H1 (cell line): ENCODE data around the gene SYT2. TPM values are rescaled to one million over a fixed set of nuclear protein-coding genes. Genes with fewer than 3 reads are reported as not detected.
"Not testable (repeated sequence)": the region's sequence is repeated elsewhere in the genome, so short reads cannot be mapped to it uniquely, and the experiment has no call there.

ENCODE experiments used
- CTCF ChIA-PET: fragments of 300-600 bp; sonication (Branson Sonifier 250); formaldehyde crosslinking; loops from one replicate; lab custom pipeline; 2021; ENCODE audit not compliant: partially characterized antibody; lab: Charles Lee
- POLR2A ChIA-PET: fragments of 300-600 bp; sonication (Branson Sonifier 250); formaldehyde crosslinking; loops from one replicate; lab custom pipeline; 2021; ENCODE audit warnings: inconsistent platforms; ENCODE audit not compliant: partially characterized antibody; lab: Charles Lee
- DNase-seq, 2 experiments: peaks; one replicate each; pipeline versions ENCODE4 v3.0.0 to v3.0.0-alpha.2; 2010 to 2022; ENCODE audit warnings: low spot score in 2 of 2, low read depth in 1 of 2, mixed read lengths in 1 of 2
- FAIRE-seq: peaks from 2 replicates; lab custom pipeline; 2011; peaks lifted over from hg19 to GRCh38; lab: Jason Lieb, UNC
- H2AFZ ChIP-seq: 2 replicates; pipeline ENCODE4 v1.8.1; 2012; ENCODE audit warnings: low read length, inconsistent platforms
- H2AK5ac ChIP-seq: 2 replicates; pipeline ENCODE4 v1.6.1; 2013; ENCODE audit warnings: low read depth, low read length
- H2BK120ac ChIP-seq: replicated peaks from 2 replicates; pipeline ENCODE3; 2013; ENCODE audit warnings: low read depth, low read length, inconsistent platforms
- H2BK12ac ChIP-seq: 2 replicates; pipeline ENCODE4 v1.6.1; 2013; ENCODE audit warnings: low read depth, low read length
- H2BK15ac ChIP-seq: 2 replicates; pipeline ENCODE4 v1.6.1; 2013; ENCODE audit warnings: low read length
- H2BK20ac ChIP-seq: 2 replicates; pipeline ENCODE4 v1.6.1; 2013; ENCODE audit warnings: low read length
- H2BK5ac ChIP-seq: 2 replicates; pipeline ENCODE4 v1.6.1; 2013; ENCODE audit warnings: low read depth, low read length
- H3K14ac ChIP-seq: 2 replicates; pipeline ENCODE4 v1.6.1; 2013; ENCODE audit warnings: inconsistent platforms; ENCODE audit not compliant: insufficient read length
- H3K18ac ChIP-seq: 2 replicates; pipeline ENCODE4 v1.6.1; 2013; ENCODE audit warnings: low read length; ENCODE audit errors: extremely low read depth
- H3K23ac ChIP-seq: 2 replicates; pipeline ENCODE4 v1.6.1; 2013; ENCODE audit warnings: inconsistent platforms; ENCODE audit not compliant: insufficient read length
- H3K23me2 ChIP-seq: 2 replicates; pipeline ENCODE4 v1.6.1; 2013; ENCODE audit warnings: low read depth, low read length
- H3K27ac ChIP-seq: 2 replicates; pipeline ENCODE4 v1.6.1; 2011; ENCODE audit warnings: low read depth, low read length, inconsistent platforms
- H3K27me3 ChIP-seq, 4 experiments: replicated peaks in 1 of 4; 1 replicate in 1 of 4; 2 replicates in 3 of 4; pipeline versions ENCODE4 v1.6.1 to v1.8.1; 2011 to 2013; ENCODE audit warnings: low read length in 3 of 4, mild to moderate bottlenecking in 3 of 4, inconsistent platforms in 2 of 4, mixed read lengths in 2 of 4, moderate library complexity in 1 of 4; ENCODE audit not compliant: control insufficient read depth in 3 of 4, insufficient read depth in 3 of 4; ENCODE audit errors: extremely low read depth in 1 of 4
- H3K36me3 ChIP-seq, 4 experiments: 2 replicates each; pipeline versions ENCODE4 v1.6.1 to v1.8.1; 2011 to 2013; ENCODE audit warnings: mild to moderate bottlenecking in 4 of 4, low read length in 3 of 4, moderate library complexity in 2 of 4, control low read depth in 1 of 4, inconsistent platforms in 1 of 4; ENCODE audit not compliant: insufficient read depth in 4 of 4, control insufficient read depth in 2 of 4
- H3K4ac ChIP-seq: replicated peaks from 2 replicates; pipeline ENCODE3; 2013; ENCODE audit warnings: low read length, low read depth, mixed read lengths, inconsistent platforms; ENCODE audit not compliant: insufficient read length
- H3K4me1 ChIP-seq, 4 experiments: replicated peaks in 1 of 4; 1 replicate in 1 of 4; 2 replicates in 3 of 4; pipeline versions ENCODE4 v1.6.1 to v1.8.1; 2011 to 2013; ENCODE audit warnings: low read length in 3 of 4, inconsistent platforms in 2 of 4, mixed read lengths in 1 of 4; ENCODE audit not compliant: insufficient read depth in 4 of 4, control insufficient read depth in 3 of 4
- H3K4me2 ChIP-seq, 2 experiments: 2 replicates each; pipeline versions ENCODE4 v1.6.1 to v1.8.1; 2011 to 2013; ENCODE audit warnings: low read depth in 2 of 2, low read length in 2 of 2, control low read depth in 1 of 2, inconsistent platforms in 1 of 2, mild to moderate bottlenecking in 1 of 2; ENCODE audit not compliant: insufficient read depth in 1 of 2
- H3K4me3 ChIP-seq, 4 experiments: fragments of 200-600, 300-600 bp in 1 of 4; sonication (generic), shearing (Covaris generic), sonication (Bioruptor Twin) in 1 of 4; 2 replicates each; pipeline versions ENCODE4 v1.5.1 to v1.8.1; 2011 to 2016; ENCODE audit warnings: low read length in 4 of 4, low read depth in 3 of 4, control low read depth in 2 of 4, inconsistent platforms in 2 of 4, mild to moderate bottlenecking in 2 of 4, mixed read lengths in 1 of 4, moderate library complexity in 1 of 4; ENCODE audit not compliant: insufficient read depth in 2 of 4; ENCODE audit errors: extremely low read depth in 1 of 4
- H3K56ac ChIP-seq: replicated peaks from 2 replicates; pipeline ENCODE3; 2013; ENCODE audit warnings: low read depth, mild to moderate bottlenecking, mixed read lengths, low read length, inconsistent platforms; ENCODE audit not compliant: insufficient read length
- H3K79me1 ChIP-seq: 2 replicates; pipeline ENCODE4 v1.6.1; 2013; ENCODE audit warnings: low read depth, low read length, control low read depth
- H3K79me2 ChIP-seq, 2 experiments: 2 replicates each; pipeline versions ENCODE4 v1.6.1 to v1.8.1; 2012 to 2013; ENCODE audit warnings: low read length in 2 of 2, mild to moderate bottlenecking in 2 of 2, inconsistent platforms in 1 of 2; ENCODE audit not compliant: insufficient read depth in 2 of 2, control insufficient read depth in 1 of 2
- H3K9ac ChIP-seq, 4 experiments: replicated peaks in 1 of 4; 1 replicate in 1 of 4; 2 replicates in 3 of 4; pipeline versions ENCODE4 v1.6.1 to v1.8.1; 2011 to 2013; ENCODE audit warnings: low read depth in 3 of 4, low read length in 3 of 4, control low read depth in 2 of 4, mild to moderate bottlenecking in 2 of 4, moderate library complexity in 2 of 4, inconsistent platforms in 1 of 4; ENCODE audit errors: extremely low read depth in 1 of 4
- H3K9me3 ChIP-seq, 2 experiments: 2 replicates each; pipeline versions ENCODE4 v1.6.1 to v1.8.1; 2012 to 2013; ENCODE audit warnings: mild to moderate bottlenecking in 2 of 2, moderate library complexity in 2 of 2, control low read depth in 1 of 2, inconsistent platforms in 1 of 2, low read depth in 1 of 2, low read length in 1 of 2, mixed read lengths in 1 of 2; ENCODE audit not compliant: insufficient read depth in 2 of 2
- H4K20me1 ChIP-seq, 2 experiments: replicated peaks in 1 of 2; 2 replicates each; pipeline versions ENCODE3 to v1.8.1; 2011 to 2013; ENCODE audit warnings: inconsistent platforms in 2 of 2, low read length in 2 of 2, mild to moderate bottlenecking in 1 of 2; ENCODE audit not compliant: insufficient read depth in 2 of 2, control insufficient read depth in 1 of 2
- H4K5ac ChIP-seq: 2 replicates; pipeline ENCODE4 v1.6.1; 2013; ENCODE audit warnings: low read length, low read depth, mixed read lengths, inconsistent platforms; ENCODE audit not compliant: insufficient read length
- H4K8ac ChIP-seq: 2 replicates; pipeline ENCODE4 v1.8.0; 2013; ENCODE audit warnings: mild to moderate bottlenecking, moderate library complexity, low read length, inconsistent platforms; ENCODE audit not compliant: insufficient read depth; ENCODE audit errors: extremely low read depth
- H4K91ac ChIP-seq: replicated peaks from 2 replicates; pipeline ENCODE3; 2013; ENCODE audit warnings: low read length, mixed read lengths, inconsistent platforms; ENCODE audit not compliant: insufficient read length
- BRCA1 ChIP-seq: IDR thresholded peaks from 2 replicates; pipeline ENCODE4 v1.6.1; 2012; ENCODE audit warnings: low read depth, low read length, improper control_type of control experiment
- EGR1 ChIP-seq: IDR thresholded peaks from 2 replicates; pipeline ENCODE4 v1.6.1; 2011; ENCODE audit warnings: low read depth, low read length, borderline replicate concordance
- POLR2A ChIP-seq, 2 experiments: IDR thresholded peaks; 1 replicate in 1 of 2; 2 replicates in 1 of 2; pipeline ENCODE4 v1.6.1; 2011; ENCODE audit warnings: low read depth in 2 of 2, low read length in 2 of 2, mild to moderate bottlenecking in 2 of 2; ENCODE audit errors: control extremely low read depth in 1 of 2
- RNF2 ChIP-seq: fragments of 200-900, 300-1000 bp; sonication (generic); IDR thresholded peaks from 2 replicates; pipeline ENCODE4 v1.7.1; 2016; ENCODE audit warnings: borderline replicate concordance, low read depth, mild to moderate bottlenecking, antibody characterized with exemption, low read length; ENCODE audit not compliant: poor library complexity, severe bottlenecking; ENCODE audit errors: missing control alignments
- SUZ12 ChIP-seq: fragments of 200-600 bp; sonication (generic); IDR thresholded peaks from 2 replicates; pipeline ENCODE4 v1.6.1; 2012; ENCODE audit warnings: mild to moderate bottlenecking, inconsistent platforms, low read length, moderate library complexity, mixed read lengths
- WGBS, 2 experiments: shearing (Covaris generic) in 1 of 2; methylation state at CpG; one replicate each; pipeline versions ENCODE4 v1.1.6 to v1.1.7; 2013 to 2015; ENCODE audit warnings: low lambda C conversion rate in 2 of 2, mixed read lengths in 2 of 2, inconsistent platforms in 1 of 2, low coverage in 1 of 2, missing lambda C conversion rate in 1 of 2; ENCODE audit not compliant: insufficient replicate concordance in 2 of 2, insufficient coverage in 1 of 2, insufficient read length in 1 of 2; ENCODE audit errors: extremely low coverage in 1 of 2, missing lambda C conversion rate in 1 of 2; 5-methylcytosine and 5-hydroxymethylcytosine counted together
- polyA plus RNA-seq, 7 experiments: library from polyadenylated mRNA; depleted of rRNA in 3 of 7; stranded (reverse) in 5 of 7; unstranded in 2 of 7; fragments of >200 nt in 5 of 7; fragments of 200-250 nt in 2 of 7; gene quantifications; 1 replicate in 5 of 7; 2 replicates in 1 of 7; 4 replicates in 1 of 7; pipeline versions ENCODE4 v1.2.1 to v1.2.3, GENCODE V29; 2011 to 2013; ENCODE audit warnings: missing spikeins in 2 of 7, mixed read lengths in 2 of 7
- total RNA-seq: library from RNA; stranded (reverse); fragmentation: NEBNext Ultra II Directional; extraction: Animal tissue kit (Norgen Biotek cat#: 25700); gene quantifications from 2 replicates; pipeline ENCODE4 v1.2.1, GENCODE V29; 2021

Gene SYT2
- total and polyA plus RNA-seq, 2 of the 8 experiments (the other 6 are each of a cell fraction or from before 2014, with no cell fraction given), result 2.8 to 11.0 TPM

DNA sequence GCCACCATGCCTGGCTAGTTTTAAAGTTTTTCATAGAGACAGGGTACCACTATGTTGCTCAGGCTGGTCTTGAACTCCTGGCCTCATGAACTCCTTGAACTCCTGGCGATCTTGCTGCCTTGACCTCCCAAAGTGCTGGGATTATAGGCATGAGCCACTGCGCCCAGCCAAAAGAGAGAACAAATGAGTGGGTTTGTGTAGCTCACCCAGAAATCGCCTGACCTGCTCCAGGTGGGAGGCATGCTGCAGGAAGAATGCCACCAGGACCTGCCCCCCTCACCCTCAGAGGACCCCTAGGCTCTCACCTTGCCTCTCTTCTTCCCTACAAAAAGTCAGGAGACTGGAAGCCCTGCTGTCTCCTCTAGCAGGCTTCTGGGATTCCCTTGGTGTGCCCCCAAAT lies 88.8 kb downstream of the SYT2 start (continued):
- TF ChIP-seq EGR1 (no peak), BRCA1 (no peak), POLR2A (IDR thresholded peaks at IDR 0.05; ENCODE audit: control extremely low read depth in 1 of 2, low read depth in 2 of 2, low read length in 2 of 2) (no peak), SUZ12 (no peak), RNF2 (no peak)

DNA sequence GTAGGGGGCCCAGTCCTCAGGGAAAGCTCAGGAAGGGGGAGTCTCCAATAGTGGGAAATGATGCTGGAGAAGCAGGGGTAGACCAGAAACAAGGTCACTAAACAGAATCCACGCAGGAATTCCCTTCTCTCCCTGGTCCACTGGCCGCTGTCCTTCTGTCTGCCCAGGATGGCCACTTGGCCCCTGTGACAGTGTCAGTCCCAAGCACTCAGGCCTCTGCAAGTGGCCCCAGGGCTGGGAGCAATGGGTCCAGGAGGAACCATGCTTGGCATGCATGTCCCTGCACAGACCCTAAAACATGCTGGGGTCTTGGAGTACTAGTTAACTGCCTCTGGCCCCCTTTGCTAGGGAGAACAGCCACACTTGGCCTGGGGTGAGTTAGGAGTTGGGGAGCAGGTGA lies 90.2 kb downstream of the SYT2 start:
- H3K27ac ChIP-seq, H2BK120ac ChIP-seq, H3K36me3 ChIP-seq, H2BK12ac ChIP-seq, H4K8ac ChIP-seq, H3K18ac ChIP-seq, POLR2A ChIA-PET, H3K4ac ChIP-seq, H2BK15ac ChIP-seq, H3K79me1 ChIP-seq, FAIRE-seq, H4K91ac ChIP-seq, H2BK20ac ChIP-seq, H3K9me3 ChIP-seq, H3K23me2 ChIP-seq, H3K27me3 ChIP-seq, H3K23ac ChIP-seq, DNase-seq, H3K9ac ChIP-seq, H3K4me3 ChIP-seq, H3K4me2 ChIP-seq, H2AFZ ChIP-seq, H4K20me1 ChIP-seq, H3K56ac ChIP-seq, H4K5ac ChIP-seq, H3K14ac ChIP-seq, H3K79me2 ChIP-seq, H2BK5ac ChIP-seq, H2AK5ac ChIP-seq: not testable (repeated sequence)
- CTCF ChIA-PET, result interaction anchor here (1.1 to 3.0 kb wide), 6 partner anchors 12 to 430 kb away, joined by 3 to 14 read pairs (median 4); no protein-coding TSS in a partner anchor
- 87% methylated on average over 2 of the region's 2 CpGs; no CpG with 5 or more reads in 1 of the 2 experiments for WGBS, 2 experiments
- H3K4me1 ChIP-seq, result peaks cover 6 to 15% (median 9%) of the 10 kb centered on the region in 4 experiments
